H9 (cell line): ENCODE measurements around the gene BRMS1. TPM values are rescaled to one million over a fixed set of nuclear protein-coding genes. Genes with fewer than 3 reads are reported as not detected.

Experiments
- DNase-seq: peaks from one replicate; pipeline ENCODE4 v3.0.0-alpha.2; 2017
- H2AFZ ChIP-seq: one replicate; pipeline ENCODE4 v1.6.1; 2013; ENCODE audit warnings: mild to moderate bottlenecking, low read length, control low read depth, moderate library complexity
- H2AK5ac ChIP-seq: 2 replicates; pipeline ENCODE4 v1.6.1; 2013; ENCODE audit warnings: low read length, control low read depth, mixed read lengths; ENCODE audit not compliant: insufficient read length
- H2BK120ac ChIP-seq: one replicate; pipeline ENCODE4 v1.6.1; 2013; ENCODE audit warnings: low read depth, mild to moderate bottlenecking, low read length, control low read depth, inconsistent platforms; ENCODE audit not compliant: poor library complexity, severe bottlenecking
- H2BK12ac ChIP-seq: 2 replicates; pipeline ENCODE4 v1.6.1; 2013; ENCODE audit warnings: low read length, control low read depth, mixed read lengths, low read depth; ENCODE audit not compliant: insufficient read length
- H2BK15ac ChIP-seq: 2 replicates; pipeline ENCODE4 v1.6.1; 2013; ENCODE audit warnings: low read depth, low read length, control low read depth
- H2BK20ac ChIP-seq: one replicate; pipeline ENCODE4 v1.6.1; 2013; ENCODE audit warnings: low read depth, mild to moderate bottlenecking, low read length, control low read depth, inconsistent platforms; ENCODE audit not compliant: poor library complexity, severe bottlenecking
- H2BK5ac ChIP-seq: 2 replicates; pipeline ENCODE4 v1.6.1; 2013; ENCODE audit warnings: low read length, control low read depth, mixed read lengths; ENCODE audit not compliant: insufficient read length
- H3K14ac ChIP-seq: 2 replicates; pipeline ENCODE4 v1.6.1; 2013; ENCODE audit warnings: low read length, control low read depth; ENCODE audit not compliant: insufficient read depth
- H3K18ac ChIP-seq: 2 replicates; pipeline ENCODE4 v1.6.1; 2013; ENCODE audit warnings: low read depth, mild to moderate bottlenecking, mixed read lengths, low read length, control low read depth; ENCODE audit not compliant: insufficient read length
- H3K23ac ChIP-seq: 2 replicates; pipeline ENCODE4 v1.6.1; 2013; ENCODE audit warnings: low read length, control low read depth, mixed read lengths, low read depth; ENCODE audit not compliant: insufficient read length
- H3K23me2 ChIP-seq: 2 replicates; pipeline ENCODE4 v1.6.1; 2013; ENCODE audit warnings: low read depth, mild to moderate bottlenecking, mixed read lengths, low read length, control low read depth; ENCODE audit not compliant: insufficient read length, poor library complexity, severe bottlenecking
- H3K27ac ChIP-seq: 2 replicates; pipeline ENCODE4 v1.5.1; 2013; ENCODE audit warnings: low read length, control low read depth, mixed read lengths, low read depth; ENCODE audit not compliant: insufficient read length
- H3K27me3 ChIP-seq: 2 replicates; pipeline ENCODE4 v1.6.1; 2013; ENCODE audit warnings: low read length, control low read depth, inconsistent platforms; ENCODE audit not compliant: insufficient read depth
- H3K4ac ChIP-seq: 2 replicates; pipeline ENCODE4 v1.6.1; 2013; ENCODE audit warnings: low read depth, mild to moderate bottlenecking, control low read depth, inconsistent platforms, low read length, moderate library complexity
- H3K4me1 ChIP-seq: 2 replicates; pipeline ENCODE4 v1.6.1; 2013; ENCODE audit warnings: low read length, control low read depth, inconsistent platforms; ENCODE audit not compliant: insufficient read depth
- H3K4me2 ChIP-seq: 2 replicates; pipeline ENCODE4 v1.6.1; 2013; ENCODE audit warnings: low read length, control low read depth, mixed read lengths; ENCODE audit not compliant: insufficient read length, insufficient read depth
- H3K56ac ChIP-seq: 2 replicates; pipeline ENCODE4 v1.6.1; 2013; ENCODE audit warnings: low read depth, mild to moderate bottlenecking, mixed read lengths, low read length, control low read depth; ENCODE audit not compliant: insufficient read length
- H3K79me1 ChIP-seq: 2 replicates; pipeline ENCODE4 v1.6.1; 2013; ENCODE audit warnings: low read depth, mild to moderate bottlenecking, moderate library complexity, low read length, control low read depth, inconsistent platforms; ENCODE audit not compliant: insufficient read depth, poor library complexity, severe bottlenecking
- H3K79me2 ChIP-seq: 2 replicates; pipeline ENCODE4 v1.6.1; 2013; ENCODE audit warnings: low read length, control low read depth, inconsistent platforms; ENCODE audit not compliant: insufficient read depth
- H3K9ac ChIP-seq: 2 replicates; pipeline ENCODE4 v1.6.1; 2013; ENCODE audit warnings: low read length, control low read depth, mixed read lengths; ENCODE audit not compliant: insufficient read length; ENCODE audit errors: extremely low read depth
- H3K9me3 ChIP-seq: one replicate; pipeline ENCODE4 v1.6.1; 2013; ENCODE audit warnings: low read depth, low read length, inconsistent platforms; ENCODE audit not compliant: control insufficient read depth
- H3T11ph ChIP-seq: one replicate; pipeline ENCODE4 v1.6.1; 2013; ENCODE audit warnings: mild to moderate bottlenecking, low read length, control low read depth, inconsistent platforms
- H4K20me1 ChIP-seq: one replicate; pipeline ENCODE4 v1.6.1; 2013; ENCODE audit not compliant: control insufficient read depth, insufficient read length, insufficient read depth
- H4K5ac ChIP-seq: 2 replicates; pipeline ENCODE4 v1.6.1; 2013; ENCODE audit warnings: low read depth, mild to moderate bottlenecking, mixed read lengths, low read length, control low read depth; ENCODE audit not compliant: insufficient read length
- H4K8ac ChIP-seq: replicated peaks from 2 replicates; pipeline ENCODE4 v1.6.1; 2013; ENCODE audit warnings: low read length, control low read depth, mixed read lengths, low read depth; ENCODE audit not compliant: insufficient read length
- H4K91ac ChIP-seq: 2 replicates; pipeline ENCODE4 v1.6.1; 2013; ENCODE audit warnings: low read depth, mild to moderate bottlenecking, moderate library complexity, mixed read lengths, low read length, control low read depth; ENCODE audit not compliant: insufficient read length
- H3K27ac Mint-ChIP-seq, 3 experiments: 2 replicates in 2 of 3; 3 replicates in 1 of 3; pipeline ENCODE4 v1.8.0; 2020 to 2021; ENCODE audit warnings: mixed read lengths in 3 of 3, mild to moderate bottlenecking in 1 of 3, moderate library complexity in 1 of 3
- H3K27me3 Mint-ChIP-seq: 2 replicates; pipeline ENCODE4 v1.8.0; 2021; ENCODE audit warnings: low read depth, mild to moderate bottlenecking, moderate library complexity, mixed read lengths
- H3K36me3 Mint-ChIP-seq, 3 experiments: 2 replicates in 2 of 3; 3 replicates in 1 of 3; pipeline ENCODE4 v1.8.0; 2020 to 2021; ENCODE audit warnings: low read depth in 3 of 3, mixed read lengths in 3 of 3; ENCODE audit not compliant: insufficient read depth in 1 of 3
- H3K4me1 Mint-ChIP-seq, 2 experiments: 2 replicates each; pipeline ENCODE4 v1.8.0; 2020; ENCODE audit warnings: mixed read lengths in 2 of 2
- H3K4me3 Mint-ChIP-seq, 2 experiments: 2 replicates in 1 of 2; 3 replicates in 1 of 2; pipeline ENCODE4 v1.8.0; 2020 to 2021; ENCODE audit warnings: mild to moderate bottlenecking in 2 of 2, mixed read lengths in 2 of 2, moderate library complexity in 1 of 2
- H3K9me3 Mint-ChIP-seq, 2 experiments: 2 replicates in 1 of 2; 3 replicates in 1 of 2; pipeline ENCODE4 v1.8.0; 2020; ENCODE audit warnings: mild to moderate bottlenecking in 2 of 2, mixed read lengths in 2 of 2, moderate library complexity in 1 of 2
- WGBS: extraction: QIAGEN DNeasy Blood & Tissue Kit; methylation state at CpG from one replicate; pipeline ENCODE4 v1.1.7; 2013; ENCODE audit warnings: missing lambda C conversion rate, low lambda C conversion rate, mixed read lengths; ENCODE audit not compliant: insufficient read length; ENCODE audit errors: extremely low coverage; 5-methylcytosine and 5-hydroxymethylcytosine counted together
- total RNA-seq: library from RNA; stranded (reverse); gene quantifications from 2 replicates; pipeline ENCODE4 v1.2.1, GENCODE V29; 2021
- TF ChIP-seq, protein P1 (sequence below): fragments of 200-600 bp; sonication (generic); conservative IDR thresholded peaks from 3 replicates; pipeline ENCODE4 v1.8.0; 2021; ENCODE audit warnings: antibody characterized with exemption, mild to moderate bottlenecking

The BRMS1 gene
- total RNA-seq, 1 experiment from 2014 or later: 50.1 TPM

DNA sequence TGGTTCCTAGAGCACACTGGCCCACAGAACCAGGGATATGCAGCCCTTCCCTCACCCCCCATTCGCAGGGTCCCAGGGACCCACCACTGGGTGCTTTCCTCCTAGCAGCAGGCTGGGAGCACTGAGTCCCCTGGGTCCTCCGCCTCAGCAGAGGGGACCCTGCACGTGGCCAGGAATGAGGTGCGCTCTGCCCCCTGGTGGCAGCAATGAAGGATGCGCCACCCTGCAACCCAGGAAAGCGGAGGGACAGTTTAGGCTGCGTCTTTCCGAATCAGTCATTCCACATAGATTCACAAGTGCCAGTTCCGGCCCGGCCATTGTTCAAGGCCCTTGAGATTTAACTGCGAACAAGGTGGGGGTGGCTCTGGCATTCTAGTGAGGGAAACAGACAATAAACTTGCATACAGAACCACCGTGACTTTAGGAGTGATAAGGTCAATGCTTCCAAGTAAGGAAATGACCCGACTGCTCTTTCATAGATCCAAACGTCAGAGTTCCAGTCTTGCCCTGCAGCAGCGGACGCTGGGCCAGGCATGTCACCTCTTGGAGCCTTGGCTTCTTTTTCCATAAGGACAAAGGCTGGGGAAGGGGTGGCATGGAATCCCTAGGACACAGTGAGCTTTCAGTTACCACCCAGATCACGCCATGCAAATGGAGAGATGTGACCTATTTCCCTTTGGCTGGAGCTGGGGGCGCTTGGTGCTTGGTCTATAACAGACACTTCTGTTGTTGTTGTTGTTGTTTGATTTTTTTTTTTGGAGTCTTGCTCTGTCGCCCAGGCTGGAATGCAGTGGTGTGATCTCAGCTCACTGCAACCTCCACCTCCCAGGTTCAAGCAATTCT, 16.4 kb downstream of the BRMS1 start:
- H3K23ac ChIP-seq: no peak overlapping the region
- Mint-ChIP-seq H3K27me3 (peaks cover 10% of the 10 kb centered on the region), H3K4me3 (peak overlapping the region; percentile 21 to 45; a peak in 2 of 5 replicates), H3K9me3 (no peaks in the 10 kb centered on the region), H3K36me3 (peaks cover 0 to 5% (median 0%) of the 10 kb centered on the region in 3 experiments; a peak in 3 of 7 replicates), H3K4me1 (peaks cover 9 to 18% of the 10 kb centered on the region in 2 experiments), H3K27ac (peak overlapping the region in 1 of 3 experiments; percentile 79; a peak in 2 of 7 replicates)
- H3K9me3 ChIP-seq: no peaks in the 10 kb centered on the region
- no peak overlapping the region for H3K56ac ChIP-seq
- TF ChIP-seq, protein P1, sequence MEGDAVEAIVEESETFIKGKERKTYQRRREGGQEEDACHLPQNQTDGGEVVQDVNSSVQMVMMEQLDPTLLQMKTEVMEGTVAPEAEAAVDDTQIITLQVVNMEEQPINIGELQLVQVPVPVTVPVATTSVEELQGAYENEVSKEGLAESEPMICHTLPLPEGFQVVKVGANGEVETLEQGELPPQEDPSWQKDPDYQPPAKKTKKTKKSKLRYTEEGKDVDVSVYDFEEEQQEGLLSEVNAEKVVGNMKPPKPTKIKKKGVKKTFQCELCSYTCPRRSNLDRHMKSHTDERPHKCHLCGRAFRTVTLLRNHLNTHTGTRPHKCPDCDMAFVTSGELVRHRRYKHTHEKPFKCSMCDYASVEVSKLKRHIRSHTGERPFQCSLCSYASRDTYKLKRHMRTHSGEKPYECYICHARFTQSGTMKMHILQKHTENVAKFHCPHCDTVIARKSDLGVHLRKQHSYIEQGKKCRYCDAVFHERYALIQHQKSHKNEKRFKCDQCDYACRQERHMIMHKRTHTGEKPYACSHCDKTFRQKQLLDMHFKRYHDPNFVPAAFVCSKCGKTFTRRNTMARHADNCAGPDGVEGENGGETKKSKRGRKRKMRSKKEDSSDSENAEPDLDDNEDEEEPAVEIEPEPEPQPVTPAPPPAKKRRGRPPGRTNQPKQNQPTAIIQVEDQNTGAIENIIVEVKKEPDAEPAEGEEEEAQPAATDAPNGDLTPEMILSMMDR: peak; percentile 97
- no peak overlapping the region for H2AK5ac ChIP-seq
- no peak overlapping the region for H2BK15ac ChIP-seq
- H3K79me1 ChIP-seq: no peaks in the 10 kb centered on the region
- H3K9ac ChIP-seq: no peak overlapping the region
- no peak overlapping the region for H2BK120ac ChIP-seq
- no peak overlapping the region for H4K5ac ChIP-seq
- H3K27me3 ChIP-seq: no peaks in the 10 kb centered on the region
- no peak overlapping the region for H3K27ac ChIP-seq
- no peak overlapping the region for H3T11ph ChIP-seq
- WGBS: no CpG with 5 or more reads among the region's 19 CpGs
- no peak overlapping the region for H2BK20ac ChIP-seq
- no peak overlapping the region for H2BK5ac ChIP-seq
- H3K4ac ChIP-seq: no peak overlapping the region
- peak overlapping the region; percentile 23 for H2AFZ ChIP-seq
- H4K91ac ChIP-seq: no peak overlapping the region
- no peaks in the 10 kb centered on the region for H3K79me2 ChIP-seq
- peak; percentile 90 for DNase-seq
- H4K20me1 ChIP-seq: no peaks in the 10 kb centered on the region
- H3K4me1 ChIP-seq: 0 out of 2 replicates have a peak, but pooled peaks cover 3% of the 10 kb centered on the region
- no peaks in the 10 kb centered on the region for H3K23me2 ChIP-seq
- H2BK12ac ChIP-seq: no peak overlapping the region
- peak overlapping the region; percentile 11 for H3K4me2 ChIP-seq
- no peak overlapping the region for H4K8ac ChIP-seq
- H3K14ac ChIP-seq: no peak overlapping the region
- H3K18ac ChIP-seq: peak overlapping the region; percentile 2
